Activated CD8-positive, alpha-beta memory T cell treated with anti-CD3 and anti-CD28 coated beads for 4 hours (primary cell): ENCODE data around the gene PLEKHG4B.
"Not testable (repeated sequence)": the region's sequence is repeated elsewhere in the genome, so short reads cannot be mapped to it uniquely, and the experiment has no call there.

Experiments
- DNase-seq, 2 donors: peaks; one replicate each; pipeline ENCODE4 v3.0.0-alpha.2; 2020; ENCODE audit warnings: low read depth in 2 of 2

The PLEKHG4B gene

DNA sequence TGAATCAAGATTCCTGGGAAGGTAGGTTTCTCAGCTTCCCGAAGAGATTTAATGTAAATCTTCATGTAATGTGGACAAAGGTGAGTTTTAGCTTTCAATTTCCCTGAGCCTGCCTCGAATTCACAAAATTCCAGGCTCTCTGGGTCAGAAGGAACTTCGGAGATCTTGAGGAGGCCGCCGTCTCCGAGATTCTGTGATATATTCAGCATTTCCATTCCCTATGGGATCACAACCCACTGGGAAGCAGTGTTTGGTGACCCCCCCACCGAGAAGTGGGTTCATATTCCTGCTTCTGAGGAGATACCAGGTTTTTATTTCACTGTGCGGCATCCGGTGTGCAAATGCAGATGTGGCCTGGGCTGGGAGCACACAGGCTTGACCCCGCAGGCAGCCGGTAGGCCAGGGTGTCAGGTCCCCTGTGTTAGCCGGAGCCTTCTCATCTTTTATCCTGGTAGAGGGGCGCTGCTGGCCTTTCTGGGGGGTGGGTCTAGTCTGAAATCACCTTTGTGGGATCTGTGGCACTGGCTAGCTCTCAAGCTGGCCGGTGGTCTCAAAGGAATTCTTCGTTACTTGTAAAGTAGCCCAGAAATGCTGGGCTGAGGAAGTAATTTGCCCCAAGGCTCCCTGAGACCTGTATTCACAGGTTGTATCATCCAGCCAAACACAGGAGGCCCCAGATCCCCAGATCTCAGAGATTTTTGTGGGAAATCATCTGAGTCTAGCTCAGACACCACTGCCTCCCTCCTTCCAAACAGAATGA is 1.4 kb downstream of the PLEKHG4B start:
- DNase-seq: no peak

DNA sequence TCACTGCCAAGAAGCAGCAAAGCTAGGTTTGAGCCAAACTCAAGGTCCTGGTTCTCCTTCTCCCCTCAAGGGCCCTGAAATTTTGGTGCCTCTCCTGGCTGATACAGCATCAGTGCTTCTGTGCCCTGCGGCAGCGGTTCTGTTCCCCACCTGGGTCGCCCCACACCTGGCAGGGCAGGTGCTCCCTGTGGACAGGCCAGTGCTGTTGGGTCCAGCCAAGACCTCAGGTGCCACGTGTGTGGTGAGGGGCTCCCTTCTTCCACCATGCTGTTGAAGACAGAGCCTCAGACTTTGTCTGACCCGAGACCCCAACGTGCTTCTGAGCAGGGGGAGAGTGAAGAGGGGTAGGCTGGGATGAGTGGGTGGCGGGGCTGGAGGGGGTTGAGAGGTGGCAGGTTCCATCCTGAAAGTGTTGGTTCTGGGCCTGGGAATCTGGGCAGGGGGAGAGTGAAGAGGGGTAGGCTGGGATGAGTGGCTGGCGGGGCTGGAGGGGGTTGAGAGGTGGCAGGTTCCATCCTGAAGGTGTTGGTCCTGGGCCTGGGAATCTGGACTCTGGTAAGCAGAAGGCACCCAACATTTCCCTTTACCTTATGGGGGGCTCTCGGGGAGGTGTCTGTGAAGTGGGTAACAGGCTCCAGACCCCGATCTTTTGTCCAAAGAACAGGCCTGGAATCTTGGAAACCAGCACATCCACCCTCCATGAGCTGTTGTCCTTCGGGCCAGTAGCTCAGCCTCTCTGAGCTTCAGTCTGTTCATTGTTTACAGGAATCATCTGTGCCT is 2.3 kb downstream of the PLEKHG4B start:
- no peak for DNase-seq

DNA sequence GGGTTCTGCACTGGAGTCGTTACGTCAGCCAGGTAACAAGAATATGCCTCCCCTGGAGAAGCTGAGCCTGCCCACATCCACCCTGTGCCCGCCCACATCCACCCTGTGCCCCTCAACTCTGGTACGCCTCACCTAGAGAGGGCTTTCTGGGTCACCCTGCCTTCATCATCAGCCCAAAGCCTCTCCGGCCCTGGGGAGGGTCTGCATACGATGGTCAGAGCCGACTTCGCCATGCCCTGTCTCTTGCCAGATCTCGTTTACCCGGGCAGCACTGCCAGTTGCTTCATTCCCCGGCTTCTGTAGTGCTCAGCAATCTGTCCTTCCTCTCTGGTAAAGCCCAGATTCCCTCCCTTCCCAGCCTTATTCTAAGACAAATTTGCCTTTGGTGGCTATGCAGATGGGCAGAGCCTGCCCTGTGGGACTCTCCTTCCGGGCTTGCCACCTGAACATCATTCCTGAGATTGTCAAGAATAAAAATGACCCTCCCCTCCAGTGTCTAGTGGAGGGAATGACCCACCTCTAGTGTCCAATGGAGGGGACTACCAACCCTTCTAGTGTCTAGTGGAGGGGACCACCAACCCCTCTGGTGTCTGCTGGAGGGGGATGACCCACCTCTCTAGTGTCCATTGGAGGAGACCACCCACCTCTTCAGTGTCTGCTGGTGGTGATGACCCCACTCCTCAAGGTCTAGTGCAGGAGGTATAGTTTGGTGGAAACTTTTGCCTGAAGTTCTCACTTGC is 3.4 kb downstream of the PLEKHG4B start:
- DNase-seq: no peak

DNA sequence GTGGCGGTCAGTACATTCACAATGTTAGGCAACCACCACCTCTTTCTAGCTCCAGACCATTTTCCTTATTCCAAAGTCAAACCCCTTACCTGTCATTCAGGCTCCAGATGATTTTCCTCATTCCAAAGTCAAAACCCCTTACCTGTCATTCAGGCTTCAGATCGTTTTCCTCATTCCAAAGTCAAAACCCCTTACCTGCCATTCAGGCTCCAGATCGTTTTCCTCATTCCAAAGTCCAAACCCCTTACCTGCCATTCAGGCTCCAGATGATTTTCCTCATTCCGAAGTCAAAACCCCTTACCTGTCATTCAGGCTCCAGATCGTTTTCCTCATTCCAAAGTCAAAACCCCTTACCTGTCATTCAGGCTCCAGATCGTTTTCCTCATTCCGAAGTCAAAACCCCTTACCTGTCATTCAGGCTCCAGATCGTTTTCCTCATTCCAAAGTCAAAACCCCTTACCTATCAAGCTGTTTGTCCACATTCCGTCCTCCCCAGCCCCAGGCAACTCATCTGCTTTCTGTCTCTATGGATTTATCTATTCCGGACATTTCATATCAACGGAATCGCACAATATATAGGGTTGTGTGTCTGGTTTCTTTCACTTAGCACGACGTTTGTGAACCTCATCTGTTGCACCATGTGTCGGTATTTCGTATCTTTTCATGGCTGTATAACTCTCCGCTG is 5.2 kb downstream of the PLEKHG4B start:
- no peak for DNase-seq

DNA sequence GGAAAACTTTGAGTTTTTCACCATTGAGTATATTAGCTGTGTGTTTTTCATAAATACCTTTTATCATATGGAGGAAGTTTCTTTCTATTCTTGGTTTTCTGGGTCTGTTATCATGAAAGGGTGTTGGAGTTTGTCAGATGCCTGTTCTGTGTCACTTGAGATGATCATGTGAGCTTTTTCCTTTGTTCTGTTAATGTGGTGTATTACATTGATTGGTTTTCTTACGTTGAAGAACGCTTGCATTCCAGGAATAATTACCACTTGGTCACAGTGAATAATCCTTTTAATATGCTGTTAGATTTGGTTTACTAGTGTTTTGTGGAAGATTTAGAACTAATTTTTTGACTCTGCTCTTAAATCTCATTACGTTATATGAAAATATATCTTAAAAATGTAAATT is 7.8 kb downstream of the PLEKHG4B start:
- DNase-seq: no peak

DNA sequence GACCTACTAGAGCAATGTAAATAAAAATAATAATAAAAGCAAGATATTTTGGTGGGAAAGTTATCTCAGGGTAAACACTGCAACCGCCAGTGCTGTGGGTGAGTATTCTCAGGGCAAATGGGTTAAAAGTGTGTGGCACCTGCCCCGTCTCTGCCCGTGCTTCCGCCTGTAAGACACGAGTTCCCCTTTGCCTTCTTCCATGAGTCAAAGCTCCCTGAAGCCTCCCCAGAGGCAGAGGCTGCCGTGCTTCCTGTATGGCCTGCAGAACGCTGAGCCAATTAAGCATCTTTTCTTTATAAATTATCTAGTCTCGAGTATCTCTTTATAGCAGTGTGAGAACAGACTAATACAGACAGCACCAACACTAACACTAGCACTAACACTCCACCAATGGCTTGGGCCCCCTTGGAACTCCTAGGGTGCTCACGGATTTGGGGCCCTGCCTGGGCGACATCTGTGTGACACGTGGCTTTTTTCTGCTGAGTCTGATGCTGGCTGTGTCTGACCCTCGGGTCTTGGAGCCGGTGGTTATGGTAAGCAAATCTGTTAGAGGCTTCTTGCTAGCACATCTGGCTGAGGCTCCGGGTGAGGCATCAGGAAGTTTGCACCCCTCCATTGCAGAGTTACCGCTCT is 10.6 kb downstream of the PLEKHG4B start:
- no peak for DNase-seq

DNA sequence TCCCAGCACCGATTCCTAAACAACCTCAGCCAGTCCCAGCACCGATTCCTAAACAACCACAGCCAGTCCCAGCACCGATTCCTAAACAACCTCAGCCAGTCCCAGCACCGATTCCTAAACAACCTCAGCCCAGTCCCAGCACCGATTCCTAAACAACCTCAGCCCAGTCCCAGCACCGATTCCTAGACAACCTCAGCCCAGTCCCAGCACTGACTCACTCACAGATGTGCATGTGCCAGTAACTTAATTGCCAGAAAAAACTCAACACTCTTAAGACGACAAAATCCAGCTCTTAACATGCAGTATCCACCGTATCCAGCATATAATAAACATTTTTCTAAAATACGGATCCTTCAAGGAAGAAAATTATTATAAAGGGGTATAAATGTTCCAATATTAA is 12.1 kb downstream of the PLEKHG4B start:
- not testable (repeated sequence) for DNase-seq

DNA sequence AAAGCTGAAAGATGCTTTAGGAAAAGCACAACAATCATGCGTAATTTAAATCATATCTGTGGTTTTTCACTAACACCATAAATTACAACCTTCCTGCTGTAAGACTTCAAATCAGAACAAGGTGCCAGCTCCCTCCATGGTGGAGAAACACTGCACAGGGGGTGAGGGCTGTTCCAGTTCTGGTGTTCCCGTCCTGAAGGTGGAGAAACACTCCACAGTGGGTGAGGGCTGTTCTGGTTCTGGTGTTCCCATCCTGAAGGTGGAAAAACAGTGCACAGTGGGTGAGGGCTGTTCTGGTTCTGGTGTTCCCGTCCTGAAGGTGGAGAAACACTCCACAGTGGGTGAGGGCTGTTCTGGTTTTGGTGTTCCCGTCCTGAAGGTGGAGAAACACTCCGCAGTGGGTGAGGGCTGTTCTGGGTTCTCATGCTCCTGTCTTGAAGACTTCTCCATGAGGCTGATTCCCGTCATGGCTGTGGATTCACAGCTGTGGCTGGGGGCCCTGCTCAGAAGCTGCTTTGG is 12.9 kb downstream of the PLEKHG4B start:
- DNase-seq: no peak

DNA sequence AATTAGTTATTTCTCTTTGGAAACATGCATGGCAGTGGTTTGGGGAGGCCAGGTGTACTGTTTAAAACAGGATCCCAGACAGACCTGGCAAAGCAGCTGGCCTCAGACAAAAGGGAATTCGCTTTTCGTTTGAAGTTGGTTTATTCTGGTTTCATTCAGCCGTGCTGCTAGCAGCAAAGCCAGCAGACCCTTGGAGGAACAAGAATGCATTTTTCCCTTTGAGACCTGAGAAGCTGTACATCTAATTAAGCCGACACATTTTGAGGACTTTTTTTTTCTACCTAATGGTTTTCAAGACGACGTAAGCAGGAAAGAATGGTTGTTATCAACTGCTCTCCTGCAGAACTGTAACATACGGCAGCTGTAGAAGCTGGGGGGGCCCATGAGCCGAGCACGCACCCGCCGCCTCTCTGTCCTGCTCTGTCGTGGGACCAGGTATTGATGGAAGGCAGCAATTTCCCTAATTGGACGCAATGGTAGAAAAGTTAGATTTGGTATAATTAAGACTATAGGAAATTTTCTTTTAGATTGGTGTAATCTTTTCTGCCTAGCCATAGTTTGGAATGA is 13.6 kb downstream of the PLEKHG4B start:
- no peak for DNase-seq

DNA sequence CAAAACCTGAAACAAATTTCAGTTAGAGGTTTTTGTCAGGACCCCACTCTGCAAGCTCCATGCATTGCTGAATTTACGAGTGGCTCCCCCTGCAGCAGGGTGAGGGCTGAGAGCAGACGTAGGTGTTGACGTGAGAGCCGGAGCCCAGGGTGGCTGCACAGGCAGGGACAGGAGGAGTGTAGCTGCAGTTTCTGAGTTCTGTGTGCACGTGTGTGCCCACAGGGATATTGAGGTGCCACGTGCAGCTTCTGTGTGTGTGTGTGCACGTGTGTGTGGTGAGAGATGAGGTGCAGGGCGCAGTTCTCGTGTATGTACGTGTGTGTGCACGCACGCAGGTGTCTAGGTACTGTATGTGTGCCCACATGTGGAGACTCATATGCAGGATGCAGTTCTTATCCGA is 14.6 kb downstream of the PLEKHG4B start:
- DNase-seq: no peak

DNA sequence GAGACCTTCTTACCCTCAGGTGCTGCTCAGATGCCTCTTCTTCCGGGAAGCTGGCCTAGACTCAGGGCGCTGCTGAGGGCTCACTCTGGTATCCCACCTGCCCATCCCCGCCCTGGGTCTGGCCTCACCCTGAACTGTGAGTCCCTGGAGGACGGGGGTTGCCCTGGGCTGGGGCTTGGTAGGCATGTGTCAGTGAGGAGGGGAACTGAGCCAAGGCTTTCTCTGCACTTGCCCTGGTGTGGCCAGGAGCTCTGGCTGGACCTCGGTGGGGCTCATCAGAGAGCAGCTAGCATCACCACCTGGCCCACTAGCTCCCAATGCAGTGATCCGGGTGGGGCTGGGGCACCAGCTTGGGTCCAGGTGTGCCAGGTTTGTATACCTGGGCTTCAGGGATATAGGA is 15.6 kb downstream of the PLEKHG4B start:
- no peak for DNase-seq

DNA sequence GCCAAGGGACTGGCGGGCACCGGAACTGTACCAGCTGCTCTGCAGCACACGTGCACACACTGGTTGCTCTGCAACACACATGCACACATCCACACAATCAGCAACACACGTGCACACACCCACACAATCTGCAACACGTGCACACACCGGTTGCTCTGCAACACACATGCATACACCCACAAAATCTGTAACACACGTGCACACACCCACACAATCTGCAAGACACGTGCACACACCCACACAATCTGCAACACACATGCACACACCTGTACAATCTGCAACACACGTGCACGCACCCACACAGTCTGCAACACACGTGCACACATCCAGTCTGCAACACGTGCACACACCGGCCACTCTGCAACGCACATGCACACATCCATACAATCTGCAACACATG is 17.9 kb downstream of the PLEKHG4B start:
- no peak for DNase-seq

DNA sequence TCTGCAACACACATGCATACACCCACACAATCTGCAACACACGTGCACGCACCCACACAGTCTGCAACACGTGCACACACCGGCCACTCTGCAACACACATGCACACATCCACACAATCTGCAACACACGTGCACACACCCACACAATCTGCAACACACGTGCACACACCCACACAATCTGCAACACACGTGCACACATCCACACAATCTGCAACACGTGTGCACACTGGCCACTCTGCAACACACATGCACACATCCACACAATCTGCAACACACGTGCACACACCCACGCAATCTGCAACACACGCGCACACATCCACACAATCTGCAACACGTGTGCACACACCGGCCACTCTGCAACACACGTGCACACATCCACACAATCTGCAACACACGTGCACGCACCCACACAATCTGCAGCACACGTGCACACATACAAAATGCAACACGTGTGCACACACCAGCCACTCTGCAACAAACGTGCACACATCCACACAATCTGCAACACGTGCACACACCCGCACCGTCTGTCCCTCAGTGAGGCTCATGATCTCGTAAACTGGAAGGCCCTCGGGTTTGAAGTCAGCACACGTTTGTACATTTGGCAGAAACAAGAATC is 18.4 kb downstream of the PLEKHG4B start:
- no peak for DNase-seq

DNA sequence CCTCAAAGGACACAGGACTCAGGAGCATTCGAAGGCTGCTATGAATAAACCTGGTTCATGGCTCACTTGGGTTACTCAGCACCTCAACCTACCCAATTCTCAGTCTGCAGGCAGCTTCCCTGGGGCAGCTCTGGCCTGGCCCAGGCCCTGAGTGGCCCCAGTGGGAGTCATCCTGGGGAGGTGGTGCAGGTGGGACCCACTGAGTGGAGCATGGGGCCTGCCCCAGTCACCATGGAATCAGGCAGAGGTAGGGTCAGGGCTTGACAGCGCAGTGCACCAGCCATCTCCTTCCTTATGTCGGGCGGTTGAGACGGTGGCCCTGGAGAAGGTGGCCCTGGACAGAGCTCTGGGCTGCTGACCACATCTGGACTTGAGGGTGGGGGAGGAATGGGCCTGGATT is 19.2 kb downstream of the PLEKHG4B start:
- DNase-seq: no peak

DNA sequence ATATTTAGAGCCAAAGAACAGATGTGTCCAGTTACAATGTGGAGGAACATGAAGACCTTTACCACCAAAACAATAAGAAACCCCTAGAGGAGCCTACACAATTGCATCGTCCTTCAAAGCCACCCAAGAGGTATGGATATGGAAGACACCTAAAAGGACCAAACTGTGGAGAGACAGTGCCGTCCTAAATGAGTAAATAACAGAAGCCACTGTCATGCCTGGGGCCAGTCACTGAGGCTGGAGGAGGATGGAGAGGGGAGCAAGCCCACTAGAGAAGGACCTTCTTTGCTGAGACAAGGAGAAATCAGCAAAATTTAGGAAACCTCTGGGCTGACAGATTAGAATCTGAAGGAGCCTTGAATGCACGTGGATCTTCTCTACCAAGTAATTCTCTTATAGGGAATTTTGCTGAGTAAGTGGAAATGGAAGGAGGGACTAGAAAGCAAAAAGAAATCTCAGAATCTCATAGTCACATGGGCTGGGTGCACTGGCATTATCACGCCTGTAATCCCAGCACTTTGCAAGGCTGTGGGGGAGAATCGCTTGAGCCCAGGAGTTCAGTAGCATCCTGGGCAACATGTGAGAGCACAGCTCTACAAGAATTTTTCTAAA is 27.6 kb downstream of the PLEKHG4B start:
- DNase-seq: no peak

DNA sequence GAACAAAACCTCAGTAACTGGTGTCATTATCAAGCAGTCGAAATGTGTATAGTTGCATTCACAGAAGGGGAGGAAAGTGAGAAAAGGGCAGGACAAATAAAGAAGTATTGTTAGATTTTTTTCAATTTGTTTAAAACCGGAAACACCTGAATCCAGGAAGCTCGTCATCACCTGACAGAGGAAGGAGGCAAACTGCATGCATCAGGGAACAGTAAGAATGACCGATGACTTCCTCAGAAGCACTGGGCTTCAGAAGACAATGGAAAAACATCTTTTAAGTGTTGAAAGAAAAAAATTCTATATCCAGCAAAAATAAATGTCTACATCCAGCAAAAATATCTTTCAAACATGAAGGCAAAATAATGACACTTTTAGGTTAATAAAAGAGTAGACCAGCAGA is 29.5 kb downstream of the PLEKHG4B start:
- DNase-seq: no peak

DNA sequence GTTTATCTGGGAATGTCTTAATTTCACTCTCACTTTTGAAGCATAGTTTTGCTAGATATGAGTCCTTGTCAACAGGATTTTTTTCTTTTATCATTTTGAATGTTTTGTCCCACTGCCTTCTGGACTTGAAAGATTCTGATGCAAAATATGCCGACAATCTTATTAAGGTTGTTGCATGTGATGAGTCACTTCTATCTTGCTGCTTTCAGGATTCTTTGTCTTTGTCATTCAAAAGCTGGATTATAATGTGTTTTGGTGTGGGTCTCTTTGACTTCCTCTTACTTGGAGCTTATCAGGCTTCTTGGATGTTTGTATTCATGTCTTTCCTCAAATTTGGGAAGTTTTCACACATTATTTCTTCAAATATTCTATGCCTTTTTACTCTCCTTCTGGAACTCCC is 33.8 kb downstream of the PLEKHG4B start:
- DNase-seq: no peak

DNA sequence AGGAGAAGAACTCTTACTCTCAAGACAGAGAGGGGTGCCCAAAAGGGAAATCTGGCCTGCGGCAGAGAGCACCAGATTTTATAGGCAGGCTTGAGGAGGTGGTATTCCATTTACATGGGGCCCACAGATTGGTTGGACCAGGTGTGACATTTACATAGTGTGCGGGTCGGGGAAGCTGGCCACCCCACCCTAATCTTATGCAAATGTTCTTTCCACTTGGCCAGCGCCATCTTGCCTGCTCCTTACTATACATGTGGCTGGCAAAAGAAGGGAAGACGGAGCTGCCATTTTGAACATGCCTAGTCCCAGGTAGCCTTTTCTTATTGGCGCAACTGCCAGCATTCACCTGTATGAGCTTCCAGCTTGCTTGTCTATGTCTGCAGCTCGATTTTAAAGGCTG is 34.8 kb downstream of the PLEKHG4B start:
- no peak for DNase-seq

DNA sequence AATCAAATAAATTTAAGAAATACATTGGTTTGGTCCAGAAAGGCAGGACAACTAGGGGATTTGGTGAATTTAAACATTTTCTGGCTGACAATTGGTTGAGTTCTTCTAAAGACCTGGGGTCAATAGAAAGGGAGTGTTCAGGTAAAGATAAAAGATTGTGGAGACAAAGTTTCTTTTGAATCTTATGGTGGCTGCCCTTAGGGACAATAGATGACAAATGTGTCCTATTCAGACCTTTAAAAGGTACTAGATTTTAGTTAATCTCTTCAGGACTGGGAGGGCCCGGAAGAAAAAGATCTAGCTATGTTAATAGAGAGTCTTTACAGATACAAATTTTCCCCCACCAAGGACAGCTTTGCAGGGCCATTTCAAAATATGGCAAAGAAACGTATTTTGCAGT is 35.9 kb downstream of the PLEKHG4B start:
- no peak for DNase-seq

DNA sequence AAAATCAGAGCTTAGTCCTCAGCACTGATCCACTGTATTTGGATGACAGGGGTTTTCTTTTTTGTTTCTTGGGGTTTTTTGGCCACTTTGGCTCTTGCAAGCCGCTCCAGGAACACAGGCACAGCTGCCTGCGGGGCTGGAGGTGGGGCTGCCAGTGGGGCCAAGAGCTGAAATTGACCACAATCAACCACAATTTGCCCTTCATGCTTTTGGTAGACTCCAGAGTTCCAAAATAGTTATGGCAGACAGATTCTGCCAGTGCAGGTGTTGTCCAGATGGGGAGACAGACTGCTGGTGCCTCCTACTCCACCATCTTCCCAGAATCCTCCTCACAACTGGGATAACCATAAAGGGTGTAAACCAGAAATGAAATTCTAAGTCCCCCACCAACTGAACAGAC is 36.5 kb downstream of the PLEKHG4B start:
- no peak for DNase-seq
